Measurements from ENCODE around the gene MRPL28.

MRPL28 gene

DNA sequence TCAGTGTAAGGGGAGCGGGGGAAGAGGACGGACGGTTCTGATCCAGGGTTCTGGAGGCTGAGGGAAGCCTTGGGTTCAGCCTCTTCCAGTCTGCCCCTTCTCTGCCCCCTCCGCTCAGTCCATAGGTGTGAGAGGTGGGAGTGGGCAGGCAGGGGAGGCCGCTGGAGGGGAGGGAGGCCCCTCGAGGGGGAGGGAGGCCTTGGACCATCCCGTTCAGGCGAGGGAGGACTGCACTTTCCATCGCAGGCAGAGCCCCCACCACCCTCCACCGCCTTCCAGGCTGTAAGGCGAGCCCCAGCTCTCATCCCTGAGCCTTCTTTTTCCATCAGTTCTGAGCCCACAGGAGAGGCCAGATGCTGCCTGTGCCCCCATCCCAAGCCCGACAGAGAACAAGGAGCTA, 13.6 kb downstream of the MRPL28 start:
- ChIA-PET POLR2A (interaction anchor here (1.1 kb wide), 1 partner anchor 14 kb away, joined by 3 read pairs; the partner anchor contains the start of gene MRPL28), CTCF (no interaction called here)
- no peak for DNase-seq (ENCODE audit: extremely low spot score)
- TF ChIP-seq L3MBTL2 (conservative IDR thresholded peaks at IDR 0.05) (no peak), FOXK2 (IDR thresholded peaks at IDR 0.05) (no peak)

DNA sequence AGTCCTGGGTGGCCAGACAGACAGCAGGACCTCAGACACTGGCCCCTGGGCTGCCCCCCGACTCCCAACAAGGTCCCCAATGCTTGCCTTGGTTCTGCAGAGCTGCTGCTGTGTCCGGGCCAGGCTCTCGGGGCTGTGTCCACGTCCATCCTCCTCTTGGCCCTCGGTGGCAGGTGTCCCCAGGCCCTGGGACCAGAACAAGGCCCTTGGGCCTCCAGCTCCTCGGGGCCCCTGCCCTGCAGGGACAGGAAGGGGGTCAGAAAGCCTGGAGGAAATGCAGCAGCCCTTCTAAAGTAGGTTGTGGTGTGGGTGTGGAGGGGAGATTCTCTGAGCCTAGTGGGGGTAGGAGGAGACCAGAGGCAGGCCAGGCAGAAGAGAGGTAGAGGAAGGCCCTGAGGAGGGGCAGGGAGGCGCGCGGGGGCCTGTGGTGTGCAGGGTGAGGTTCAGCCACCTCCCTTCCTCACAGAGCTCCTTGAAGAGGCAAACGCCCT, 15.3 kb downstream of the MRPL28 start:
- no peak for DNase-seq (ENCODE audit: extremely low spot score)
- ChIA-PET POLR2A (no interaction called here), CTCF (no interaction called here)
- TF ChIP-seq ZNF384 (IDR thresholded peaks at IDR 0.05) (no peak), SUZ12 (IDR thresholded peaks at IDR 0.05) (no peak), SP1 (IDR thresholded peaks at IDR 0.05) (no peak), L3MBTL2 (conservative IDR thresholded peaks at IDR 0.05) (no peak), FOXM1 (IDR thresholded peaks at IDR 0.05; ENCODE audit: borderline replicate concordance) (no peak), HDGF (IDR thresholded peaks at IDR 0.05; ENCODE audit: borderline replicate concordance) (no peak), BHLHE40 (IDR thresholded peaks at IDR 0.05; ENCODE audit: borderline replicate concordance) (no peak), CTBP1 (IDR thresholded peaks at IDR 0.05; ENCODE audit: borderline replicate concordance) (no peak), LEF1 (IDR thresholded peaks at IDR 0.05; ENCODE audit: borderline replicate concordance) (no peak), FOXK2 (IDR thresholded peaks at IDR 0.05) (no peak)
- TF ChIP-seq, protein P1, sequence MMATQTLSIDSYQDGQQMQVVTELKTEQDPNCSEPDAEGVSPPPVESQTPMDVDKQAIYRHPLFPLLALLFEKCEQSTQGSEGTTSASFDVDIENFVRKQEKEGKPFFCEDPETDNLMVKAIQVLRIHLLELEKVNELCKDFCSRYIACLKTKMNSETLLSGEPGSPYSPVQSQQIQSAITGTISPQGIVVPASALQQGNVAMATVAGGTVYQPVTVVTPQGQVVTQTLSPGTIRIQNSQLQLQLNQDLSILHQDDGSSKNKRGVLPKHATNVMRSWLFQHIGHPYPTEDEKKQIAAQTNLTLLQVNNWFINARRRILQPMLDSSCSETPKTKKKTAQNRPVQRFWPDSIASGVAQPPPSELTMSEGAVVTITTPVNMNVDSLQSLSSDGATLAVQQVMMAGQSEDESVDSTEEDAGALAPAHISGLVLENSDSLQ (IDR thresholded peaks at IDR 0.05) = no peak

DNA sequence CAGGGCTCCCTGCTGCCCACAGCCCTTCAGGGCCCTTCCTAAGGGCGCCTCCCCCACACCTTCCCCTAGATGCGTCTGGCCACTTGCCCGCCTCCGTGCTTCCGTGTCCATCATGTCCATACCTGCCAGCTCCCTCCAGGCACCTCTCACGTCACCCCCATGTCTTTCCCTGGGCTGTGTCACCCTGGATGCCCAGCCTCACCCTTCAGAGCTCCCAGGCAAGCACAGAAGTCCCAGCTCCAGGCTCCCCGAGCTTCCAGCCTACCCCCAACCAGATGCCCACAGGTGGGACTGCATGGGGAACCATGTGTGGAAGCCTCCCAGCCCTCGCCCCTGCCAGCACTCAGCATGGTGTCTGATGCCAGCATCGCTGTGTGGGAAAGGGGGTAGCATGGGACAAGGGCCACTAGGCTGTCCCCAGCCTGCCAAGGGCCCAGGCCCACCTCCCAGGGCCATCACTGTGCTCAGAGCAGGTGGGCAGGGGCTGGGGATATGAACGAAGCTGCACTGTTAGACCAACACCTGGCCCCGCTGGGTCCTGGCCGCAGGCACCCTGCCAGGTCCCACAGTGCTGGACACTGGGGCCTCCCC, 16.0 kb downstream of the MRPL28 start:
- ChIA-PET CTCF (no interaction called here), POLR2A (interaction anchor here (2.0 kb wide), 1 partner anchor 119 kb away, joined by 4 read pairs; no protein-coding TSS in a partner anchor)
- TF ChIP-seq ARNT (IDR thresholded peaks at IDR 0.05) (no peak), L3MBTL2 (conservative IDR thresholded peaks at IDR 0.05) (no peak), CTBP1 (IDR thresholded peaks at IDR 0.05; ENCODE audit: borderline replicate concordance) (no peak), NFRKB (IDR thresholded peaks at IDR 0.05) (no peak), LEF1 (IDR thresholded peaks at IDR 0.05; ENCODE audit: borderline replicate concordance) (no peak), FOXK2 (IDR thresholded peaks at IDR 0.05) (no peak)
- no peak for DNase-seq (ENCODE audit: extremely low spot score)

DNA sequence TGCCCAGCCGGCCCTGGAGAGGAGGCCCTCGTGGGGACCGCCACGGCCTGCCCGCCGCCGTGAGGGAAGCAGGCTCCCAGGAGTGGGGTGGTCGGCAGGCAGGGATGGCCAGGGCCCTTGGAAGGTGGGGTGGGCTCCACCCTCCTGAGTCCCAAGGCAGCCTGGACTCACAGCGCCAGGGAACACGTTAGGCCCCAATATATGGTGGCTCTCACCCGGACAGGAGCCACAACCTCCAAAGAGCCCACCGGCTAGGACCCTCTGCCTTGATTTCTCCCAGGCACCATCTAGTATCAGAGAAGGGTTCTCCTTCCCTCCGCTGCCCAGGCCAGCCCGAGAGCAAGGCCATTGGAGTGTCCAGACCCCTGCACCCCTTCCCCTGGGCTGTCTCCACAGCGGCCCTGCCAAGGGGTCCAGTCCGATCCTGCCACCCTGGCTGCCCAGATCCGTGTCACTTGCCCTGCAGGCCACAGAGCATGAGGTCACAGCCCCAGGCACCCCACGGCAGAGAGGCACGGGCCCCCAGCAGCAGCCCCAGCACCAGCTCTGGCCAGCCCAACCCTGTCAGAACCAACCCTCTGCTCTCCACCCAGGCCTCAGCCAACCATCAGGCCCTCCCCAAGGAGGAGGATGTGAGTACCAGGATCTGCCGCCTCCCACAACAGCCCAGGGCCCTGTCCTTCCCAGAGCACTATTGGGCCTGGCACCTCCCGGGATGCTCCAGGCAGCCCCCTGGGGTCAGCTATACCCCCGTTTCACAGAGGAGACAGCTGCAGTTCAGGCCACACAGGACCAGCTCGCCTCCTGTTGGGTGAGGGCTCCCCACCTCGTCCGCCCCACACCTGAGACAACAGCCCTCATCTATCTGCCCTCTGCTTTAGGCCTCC, 16.7 kb downstream of the MRPL28 start:
- ChIA-PET POLR2A (interaction anchor here (2.0 kb wide), 1 partner anchor 118 kb away, joined by 4 read pairs; no protein-coding TSS in a partner anchor), CTCF (no interaction called here)
- DNase-seq (ENCODE audit: extremely low spot score) = no peak
- TF ChIP-seq FOXM1 (IDR thresholded peaks at IDR 0.05; ENCODE audit: borderline replicate concordance) (no peak), FOXK2 (IDR thresholded peaks at IDR 0.05) (no peak), FOXA1 (IDR thresholded peaks at IDR 0.05) (no peak), SP1 (IDR thresholded peaks at IDR 0.05) (no peak), SUZ12 (IDR thresholded peaks at IDR 0.05) (no peak), LEF1 (IDR thresholded peaks at IDR 0.05; ENCODE audit: borderline replicate concordance) (no peak), HDGF (IDR thresholded peaks at IDR 0.05; ENCODE audit: borderline replicate concordance) (no peak), BHLHE40 (IDR thresholded peaks at IDR 0.05; ENCODE audit: borderline replicate concordance) (no peak), TARDBP (IDR thresholded peaks at IDR 0.05) (no peak), ZNF384 (IDR thresholded peaks at IDR 0.05) (no peak), CTBP1 (IDR thresholded peaks at IDR 0.05; ENCODE audit: borderline replicate concordance) (no peak), ELF4 (IDR thresholded peaks at IDR 0.05) (no peak), NFRKB (IDR thresholded peaks at IDR 0.05) (no peak)
- TF ChIP-seq, protein P1 (IDR thresholded peaks at IDR 0.05) = no peak

DNA sequence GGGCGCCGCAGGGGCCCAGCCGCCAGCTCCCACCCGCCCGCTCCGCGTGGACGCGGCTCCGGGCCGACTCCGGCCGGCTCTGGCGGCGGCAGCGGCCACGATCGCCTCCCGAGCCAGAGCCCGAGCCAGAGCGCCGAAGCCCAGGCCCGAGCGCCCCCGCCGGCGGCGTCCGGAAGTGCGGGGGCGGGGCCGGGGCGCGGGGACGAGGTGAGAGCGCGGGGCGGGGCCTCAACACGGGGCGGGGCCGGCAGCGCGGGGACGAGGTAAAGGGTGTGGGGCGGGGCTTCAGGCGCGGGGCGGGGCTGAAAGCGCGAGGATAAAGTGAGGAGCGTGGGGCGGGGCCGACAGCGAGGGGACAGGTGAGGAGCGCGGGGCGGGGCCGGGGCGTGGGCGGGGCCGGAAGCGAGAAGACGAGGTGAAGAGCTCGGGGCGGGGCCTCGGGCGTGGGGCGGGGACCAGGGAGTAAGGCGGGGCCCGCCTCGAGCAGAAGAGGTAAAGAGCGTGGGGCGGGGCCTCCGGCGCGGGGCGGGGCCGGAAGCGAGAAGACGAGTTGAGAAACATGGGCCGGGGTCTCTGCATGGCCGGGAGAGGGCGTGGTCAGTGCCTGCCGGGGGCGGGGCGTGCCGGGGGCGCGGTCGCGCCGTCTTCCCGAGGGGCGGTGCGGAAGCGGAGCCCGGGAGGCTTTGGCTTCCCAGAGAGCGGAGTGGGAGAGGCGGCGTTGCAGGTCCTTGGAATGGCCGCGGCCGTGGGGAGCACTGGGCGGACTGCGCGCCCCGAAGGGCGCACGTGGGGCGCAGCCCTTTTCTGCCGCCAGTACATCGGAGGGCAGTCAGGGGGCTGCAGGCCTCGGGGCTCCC, 17.6 kb downstream of the MRPL28 start, which contains the start of gene AXIN1:
Gene AXIN1, minus strand, starts transcription at position 177 of the 857 bp plus-strand sequence. CDS start 5,698 bp downstream, outside the sequence.
- DNase-seq (ENCODE audit: extremely low spot score) = peak; percentile 97
- POLR2A ChIA-PET = interaction anchor here (1.3 to 2.0 kb wide), 2 partner anchors 18 to 117 kb away, joined by 4 read pairs; partner anchors contain the start of gene MRPL28
- CTCF ChIA-PET = interaction anchor here (0.6 kb wide), 1 partner anchor 171 kb away, joined by 3 read pairs; no protein-coding TSS in a partner anchor
- TF ChIP-seq ZNF384 (IDR thresholded peaks at IDR 0.05) = no peak
- no peak for TF ChIP-seq CTBP1 (IDR thresholded peaks at IDR 0.05; ENCODE audit: borderline replicate concordance)
- TF ChIP-seq, protein P1 (IDR thresholded peaks at IDR 0.05) = no peak
- no peak for TF ChIP-seq ELF4 (IDR thresholded peaks at IDR 0.05)
- TF ChIP-seq SUZ12 (IDR thresholded peaks at IDR 0.05) = no peak
- no peak for TF ChIP-seq FOXK2 (IDR thresholded peaks at IDR 0.05)
- no peak for TF ChIP-seq TARDBP (IDR thresholded peaks at IDR 0.05)
- no peak for TF ChIP-seq BHLHE40 (IDR thresholded peaks at IDR 0.05; ENCODE audit: borderline replicate concordance)
- no peak for TF ChIP-seq ARNT (IDR thresholded peaks at IDR 0.05)
- TF ChIP-seq FOXM1 (IDR thresholded peaks at IDR 0.05; ENCODE audit: borderline replicate concordance) = no peak
- no peak for TF ChIP-seq SP1 (IDR thresholded peaks at IDR 0.05)
- TF ChIP-seq L3MBTL2 (conservative IDR thresholded peaks at IDR 0.05) = no peak
- TF ChIP-seq LEF1 (IDR thresholded peaks at IDR 0.05; ENCODE audit: borderline replicate concordance) = no peak
